SH-SY5Y (cell line): Measurements from ENCODE around the gene ADTRP.

Experiments used
- GATA2 ChIP-seq: IDR thresholded peaks from 2 replicates; pipeline ENCODE4 v1.6.1; 2011; ENCODE audit warnings: mild to moderate bottlenecking, low read depth, low read length
- GATA3 ChIP-seq: IDR thresholded peaks from 2 replicates; pipeline ENCODE4 v1.6.1; 2011; ENCODE audit warnings: low read depth, mild to moderate bottlenecking, low read length, moderate library complexity

GRCh38 chr6:11724286-11724685, 54.3 kb downstream of the ADTRP start:
- TF ChIP-seq GATA3 (no peak), GATA2 (no peak)
